ENCODE results near the gene GANC. TPM values are rescaled to one million over a fixed set of nuclear protein-coding genes. Genes with fewer than 3 reads are reported as not detected.

The GANC gene
- total and polyA plus RNA-seq, 9 of the 15 experiments (the other 6 are each of a cell fraction or from before 2014, with no cell fraction given), result 10.9 to 19.0 (median 14.5) TPM

GRCh38 chr15:42367041-42367440, 94.0 kb downstream of the GANC start (continued):
- TF ChIP-seq RERE (CRISPR knock-in tag; IDR thresholded peaks at IDR 0.05; ENCODE audit: borderline replicate concordance) (no peak), ZNF354B (CRISPR knock-in tag; IDR thresholded peaks at IDR 0.05) (no peak), ZSCAN29 (IDR thresholded peaks at IDR 0.05) (no peak), ZBTB49 (CRISPR knock-in tag; IDR thresholded peaks at IDR 0.05; ENCODE audit: borderline replicate concordance) (no peak), TBP (optimal IDR thresholded peaks at IDR 0.05; ENCODE audit: low read depth, low read length) (no peak), CBX8 (IDR thresholded peaks at IDR 0.05; ENCODE audit: borderline replicate concordance, extremely low read depth, low read depth, low read length, poor library complexity, severe bottlenecking) (no peak), ESRRA (IDR thresholded peaks at IDR 0.05; ENCODE audit: borderline replicate concordance, low read depth) (no peak), FOXJ2 (tag; IDR thresholded peaks at IDR 0.05) (no peak), RBFOX2 (IDR thresholded peaks at IDR 0.05; ENCODE audit: low read depth, low read length) (no peak), TFAP4 (CRISPR knock-in tag; IDR thresholded peaks at IDR 0.05; ENCODE audit: borderline replicate concordance) (no peak), L3MBTL2 (IDR thresholded peaks at IDR 0.05) (no peak)
